ENCODE measurements around the gene NISCH. TPM values are rescaled to one million over a fixed set of nuclear protein-coding genes. Genes with fewer than 3 reads are reported as not detected.
A peak's percentile ranks its signal among the peaks of the same experiment; 100 is the strongest.

The NISCH gene
- total RNA-seq, 1 donor from 2014 or later = 44.3 TPM

DNA sequence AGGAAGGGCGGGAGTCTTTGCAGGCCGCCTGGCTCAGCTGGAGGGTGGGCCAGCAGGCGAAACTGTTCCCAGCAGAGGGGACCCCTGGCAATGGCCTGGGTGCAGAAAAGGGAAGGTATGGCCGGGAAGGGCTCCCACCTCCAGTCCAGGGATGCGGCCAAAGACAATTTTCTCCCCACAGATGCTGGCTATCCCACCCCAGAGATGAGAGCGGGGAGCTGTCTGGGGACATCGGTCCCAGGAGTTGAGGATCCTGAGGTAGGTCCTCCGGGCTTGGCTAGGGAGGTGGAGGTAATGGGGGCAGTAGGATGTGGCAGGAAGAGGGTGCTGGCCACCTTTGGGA lies 12.2 kb upstream of the NISCH start:
- Histone ChIP-seq H3K36me3 (peaks cover 5% of the 10 kb centered on the region), H3K9me3 (replicated peaks) (no peaks in the 10 kb centered on the region), H3K4me1 (peaks cover 31% of the 10 kb centered on the region), H3K27ac (replicated peaks) (peak overlapping the region; percentile 29), H3K27me3 (ENCODE audit: low read depth) (no peaks in the 10 kb centered on the region), H3K4me3 (peak overlapping the region; percentile 53)
- DNase-seq = no peak
- no peak for TF ChIP-seq CTCF (IDR thresholded peaks at IDR 0.05; ENCODE audit: borderline replicate concordance)
- intact Hi-C loops (cut with micrococcal nuclease) = no loop called here

GRCh38 chr3:52443791-52444687 lies 11.4 kb upstream of the NISCH start:
- Histone ChIP-seq H3K27me3 (ENCODE audit: low read depth) (no peaks in the 10 kb centered on the region), H3K4me1 (peaks cover 25% of the 10 kb centered on the region), H3K27ac (replicated peaks) (peak overlapping the region; percentile 29), H3K36me3 (peaks cover 5% of the 10 kb centered on the region), H3K4me3 (peak overlapping the region; percentile 53), H3K9me3 (replicated peaks) (no peaks in the 10 kb centered on the region)
- intact Hi-C loops (cut with micrococcal nuclease) = no loop called here
- no peak for DNase-seq
- no peak for TF ChIP-seq CTCF (IDR thresholded peaks at IDR 0.05; ENCODE audit: borderline replicate concordance)

DNA sequence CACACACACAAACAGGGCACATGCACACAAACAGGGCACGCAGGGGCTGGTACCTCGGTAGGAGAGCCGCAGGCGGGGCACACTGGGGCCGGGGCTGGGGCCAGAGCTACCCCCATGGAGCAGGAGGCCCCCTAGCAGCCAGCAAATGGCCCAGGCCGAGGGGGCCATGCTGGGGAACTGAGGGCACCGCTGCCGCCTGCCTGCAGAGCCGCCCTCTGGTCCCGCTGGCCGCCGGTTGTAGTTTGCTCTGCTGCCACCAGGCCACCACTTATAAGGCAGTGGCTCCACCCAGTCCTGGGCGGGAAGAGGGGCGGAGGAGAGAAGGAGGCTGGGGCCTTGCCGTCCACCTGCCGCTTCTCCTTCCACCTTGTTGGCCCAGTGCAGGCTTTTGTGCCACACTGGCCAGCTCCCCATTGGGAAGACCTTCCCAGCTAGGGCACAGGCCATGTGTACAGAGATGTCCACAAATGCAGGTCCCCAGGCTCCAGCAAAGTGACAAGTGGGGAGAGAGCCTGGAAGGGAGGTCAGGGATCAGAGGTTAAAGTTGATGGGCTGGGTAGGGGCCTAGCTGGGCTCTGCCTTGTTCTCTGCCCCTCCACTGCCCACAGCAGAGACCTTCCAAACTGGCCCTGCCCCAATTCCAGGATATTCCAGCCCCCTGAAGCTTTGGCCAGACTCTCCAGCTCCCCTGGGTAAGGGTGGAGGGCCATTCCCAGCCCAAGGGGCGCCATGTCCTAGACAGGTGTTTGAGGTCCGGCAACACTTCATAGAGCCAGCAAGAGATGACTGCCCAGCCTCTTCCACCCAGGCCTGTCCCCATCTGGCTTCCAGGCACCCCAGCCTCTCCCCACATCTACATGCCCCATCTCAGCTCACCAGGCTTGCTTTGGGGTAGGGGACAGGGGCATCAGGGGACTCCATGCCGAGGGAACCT lies 10.3 kb upstream of the NISCH start, which contains the start of gene SEMA3G:
Gene SEMA3G (minus strand): TSS at position 244 of the 934 bp plus-strand sequence. CDS start 76 bp downstream, at position 168.
- Histone ChIP-seq H3K9me3 (replicated peaks) (no peaks in the 10 kb centered on the region), H3K4me1 (peaks cover 34% of the 10 kb centered on the region), H3K27ac (replicated peaks) (peak within 1 kb of the TSS; percentile 57), H3K36me3 (no peaks in the 10 kb centered on the region), H3K27me3 (ENCODE audit: low read depth) (no peaks in the 10 kb centered on the region), H3K4me3 (peak within 1 kb of the TSS; percentile 58)
- intact Hi-C loops (cut with micrococcal nuclease) = no loop called here
- peak; percentile 75 for TF ChIP-seq CTCF (IDR thresholded peaks at IDR 0.05; ENCODE audit: borderline replicate concordance)
- peak; percentile 79 for DNase-seq

GRCh38 chr3:52446042-52446441 lies 9.4 kb upstream of the NISCH start:
- Histone ChIP-seq H3K4me3 (no peak overlapping the region), H3K4me1 (peaks cover 43% of the 10 kb centered on the region), H3K9me3 (replicated peaks) (no peaks in the 10 kb centered on the region), H3K27ac (replicated peaks) (peak overlapping the region; percentile 49), H3K36me3 (peaks cover 8% of the 10 kb centered on the region), H3K27me3 (ENCODE audit: low read depth) (no peaks in the 10 kb centered on the region)
- intact Hi-C loops (cut with micrococcal nuclease) = no loop called here
- no peak for DNase-seq
- TF ChIP-seq CTCF (IDR thresholded peaks at IDR 0.05; ENCODE audit: borderline replicate concordance) = no peak
